HG03469 (cell line): Measurements from ENCODE around the gene SLC35B2.

Source experiments
- ATAC-seq: cut with Tn5 transposase; IDR thresholded peaks from one replicate; pipeline ENCODE4 v1.9.1; 2021; ENCODE audit warnings: mild to moderate bottlenecking, moderate library complexity, moderate number of reproducible peaks; ENCODE audit not compliant: unreplicated experiment

Gene SLC35B2

DNA sequence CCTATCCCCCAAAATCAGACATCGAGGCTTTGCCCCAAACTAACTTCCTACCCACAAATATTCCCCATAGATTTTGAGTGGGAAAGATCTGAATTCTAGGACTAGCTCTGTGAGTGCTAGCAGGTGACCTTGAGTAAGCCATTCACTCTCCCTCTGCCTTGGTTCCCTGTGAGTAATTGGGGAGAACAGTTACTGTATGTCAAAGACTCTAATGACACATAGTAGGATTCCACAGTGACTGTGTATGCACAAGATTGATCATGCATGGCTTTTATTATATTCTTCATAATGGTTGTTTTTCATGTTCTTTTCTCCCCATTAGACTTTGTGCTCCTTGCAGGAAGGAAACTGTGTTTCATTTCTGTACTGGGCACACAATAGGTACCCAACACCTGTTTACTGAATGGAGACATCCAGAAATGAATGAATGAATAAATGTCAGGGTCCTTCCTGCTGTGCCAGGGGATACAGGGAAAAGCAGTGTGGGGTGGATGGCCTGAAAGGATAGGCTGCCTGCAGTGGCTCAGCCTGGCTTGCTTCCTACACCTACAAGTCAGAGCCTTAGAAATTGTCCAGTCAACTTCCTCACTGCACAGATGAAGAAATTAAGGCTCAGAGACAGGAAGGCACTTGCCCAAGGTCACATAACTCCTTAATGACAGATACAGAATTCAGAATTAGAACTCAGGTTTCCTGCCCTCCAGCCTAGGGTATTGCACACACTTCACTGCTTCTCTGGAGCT lies 12.0 kb upstream of the SLC35B2 start:
- ATAC-seq: no peak

DNA sequence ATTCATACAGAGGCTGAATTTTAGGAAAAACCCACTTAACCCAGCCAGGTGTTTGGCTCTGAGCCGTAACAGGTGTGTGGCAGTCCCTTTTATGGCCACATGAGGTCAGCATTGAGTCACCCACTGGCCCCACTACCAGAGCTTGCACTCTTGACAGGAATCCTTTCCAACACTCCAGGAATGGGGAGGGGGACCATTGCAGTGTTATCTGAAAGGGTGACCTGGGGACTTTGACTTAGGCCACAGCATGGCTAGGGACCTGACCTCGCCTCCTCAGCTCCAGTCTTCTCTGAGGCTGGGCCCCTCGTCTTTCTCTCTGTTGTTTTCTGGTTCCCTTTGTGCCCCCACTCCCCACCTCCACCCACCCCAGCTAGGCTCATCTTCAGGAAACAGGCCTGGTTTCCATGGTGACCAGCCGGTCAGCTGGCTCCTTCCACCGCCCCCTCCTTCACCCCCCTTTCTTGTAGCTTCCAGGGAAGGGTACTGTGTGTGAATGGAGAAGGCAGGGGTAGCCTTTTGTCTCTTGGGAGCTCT lies 10.8 kb upstream of the SLC35B2 start:
- no peak for ATAC-seq

DNA sequence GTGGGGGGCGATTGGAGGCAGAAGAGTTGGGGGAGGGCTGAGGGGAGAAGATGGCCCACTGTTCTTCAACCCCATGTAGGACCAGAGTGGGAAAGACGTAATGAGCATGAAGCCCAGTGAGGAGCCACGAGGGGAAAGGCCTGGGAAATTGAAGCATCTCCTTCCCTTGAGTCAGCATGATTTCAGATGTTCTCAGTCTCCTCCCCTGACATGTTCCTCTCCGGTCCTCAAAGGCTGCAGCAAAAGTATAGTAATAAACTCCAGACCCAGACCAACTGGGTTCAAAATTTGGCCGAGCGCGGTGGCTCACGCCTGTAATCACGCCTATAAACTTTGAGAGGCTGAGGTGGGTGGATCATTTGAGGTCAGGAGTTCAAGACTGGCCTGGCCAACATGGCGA lies 9.9 kb upstream of the SLC35B2 start:
- no peak for ATAC-seq

DNA sequence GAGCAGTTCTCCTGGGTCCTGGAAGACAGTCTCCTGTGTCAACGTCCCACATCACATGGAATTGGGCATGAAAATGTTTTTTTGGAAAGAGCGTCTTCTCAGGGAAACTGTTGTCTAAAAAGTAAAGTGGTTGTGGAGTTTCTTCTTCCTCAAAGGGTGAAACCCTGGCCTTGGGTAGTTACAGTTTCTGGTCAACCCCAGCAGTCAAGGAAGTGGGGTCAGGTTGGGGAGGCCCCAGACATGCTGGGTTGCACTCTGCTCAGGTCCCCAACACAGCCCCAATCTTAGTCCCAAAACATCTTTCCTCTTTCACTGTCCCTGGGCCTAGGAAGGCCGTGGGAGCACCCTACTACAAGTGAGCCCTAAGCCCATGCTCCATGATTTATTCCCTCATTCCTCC lies 9.0 kb upstream of the SLC35B2 start:
- ATAC-seq: no peak

DNA sequence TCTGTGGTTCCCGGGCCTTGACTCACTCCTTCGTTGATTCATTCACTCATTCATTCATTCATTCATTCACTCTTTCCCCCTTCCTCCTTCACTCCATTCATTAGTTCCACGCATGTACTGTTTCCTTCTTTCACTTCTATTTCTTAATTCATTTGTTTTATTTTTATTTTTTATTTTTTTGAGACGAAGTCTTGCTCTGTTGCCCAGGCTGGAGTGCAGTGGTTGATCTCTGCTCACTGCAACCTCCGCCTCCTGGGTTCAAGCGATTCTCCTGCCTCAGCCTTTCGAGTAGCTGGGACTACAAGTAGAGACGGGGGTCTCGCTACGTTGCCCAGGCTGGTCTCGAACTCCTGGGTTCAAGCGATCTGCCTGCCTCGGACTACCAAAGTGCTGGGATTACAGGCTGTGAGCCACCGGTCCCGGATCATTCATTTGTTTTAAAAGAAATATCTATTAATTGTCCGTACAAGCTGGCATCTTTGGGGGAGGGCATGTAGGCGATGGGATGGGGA lies 8.4 kb upstream of the SLC35B2 start:
- no peak for ATAC-seq

DNA sequence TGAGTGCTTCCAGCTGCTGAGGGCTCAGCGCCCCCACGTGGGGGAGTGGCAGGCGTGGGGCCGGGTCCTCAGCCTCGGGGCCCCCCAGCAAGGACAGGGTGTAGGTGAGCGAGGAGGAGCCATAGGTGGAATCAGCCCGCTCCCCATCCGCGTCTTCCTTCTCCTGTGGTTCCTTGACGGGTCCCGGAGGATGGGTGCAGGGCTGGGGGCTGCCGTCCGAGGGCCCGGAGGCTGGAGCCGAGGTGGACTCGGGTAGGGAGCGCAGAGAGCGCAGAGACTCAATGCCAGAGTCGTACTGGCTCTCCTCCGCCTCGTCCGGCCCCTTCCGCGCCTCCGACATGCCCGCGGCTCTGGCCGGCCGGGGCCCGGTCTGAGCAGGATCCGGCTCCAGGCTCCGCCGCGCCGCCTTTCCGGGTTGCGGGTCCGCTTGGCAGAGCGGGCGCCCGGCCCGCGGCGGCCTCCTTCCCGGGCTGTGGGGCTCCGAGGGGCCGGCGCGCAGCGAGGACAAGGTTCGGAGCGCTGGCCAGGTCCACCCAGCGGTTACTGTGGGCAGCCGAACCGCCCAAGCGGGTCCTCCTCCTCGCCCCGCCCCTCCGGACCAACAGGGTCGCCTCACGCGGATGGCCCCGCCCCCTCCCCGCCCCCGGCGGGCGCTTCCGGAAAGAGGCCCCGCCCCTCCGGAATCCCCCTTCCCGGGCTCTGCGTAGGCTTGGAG lies 7.8 kb upstream of the SLC35B2 start, which contains the start of gene NFKBIE:
NFKBIE (minus strand) TSS at position 545 of the 715 bp plus-strand sequence; CDS start at position 340, 205 bp downstream.
- ATAC-seq: no peak

DNA sequence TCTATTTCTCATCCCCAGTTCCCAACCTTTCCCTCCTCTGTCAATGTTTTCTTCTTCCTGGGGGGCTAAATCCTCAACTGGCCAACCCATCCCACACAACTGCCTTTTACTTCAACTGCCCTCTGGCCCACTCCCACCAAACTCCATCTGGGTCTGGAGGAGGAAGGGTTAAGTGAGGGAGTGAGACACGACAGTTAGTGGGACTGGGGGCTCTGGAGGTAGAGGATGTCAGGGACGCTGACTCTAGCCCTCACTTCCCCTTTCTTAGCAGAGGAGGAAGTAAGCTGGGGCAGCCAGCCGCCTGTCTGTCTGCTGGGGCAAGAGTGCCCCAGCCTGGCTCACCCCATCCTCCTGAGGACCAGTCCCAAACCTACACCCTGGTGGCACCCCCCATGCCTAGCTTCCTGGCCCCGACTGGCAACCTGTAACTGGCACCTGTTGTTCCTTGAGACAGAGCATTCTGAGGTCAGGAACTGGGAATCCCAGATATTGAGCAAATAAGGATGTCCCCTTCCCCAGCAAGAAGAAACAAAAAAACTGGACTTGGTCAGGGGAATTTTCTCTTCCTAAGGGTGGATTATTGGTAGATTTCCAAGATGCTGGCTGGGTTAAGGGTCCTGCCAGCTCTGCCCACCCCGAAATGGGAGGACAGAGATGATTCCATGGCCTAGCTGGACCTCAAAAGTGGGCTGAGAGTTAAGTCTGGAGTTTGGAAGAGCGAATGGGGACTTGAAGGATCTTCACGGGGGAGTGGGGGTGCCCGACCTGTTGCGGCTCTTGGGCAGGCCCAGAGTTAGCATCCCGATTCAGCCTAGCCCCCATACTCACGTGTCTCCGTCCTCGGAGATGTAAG lies 7.1 kb upstream of the SLC35B2 start:
- no peak for ATAC-seq

DNA sequence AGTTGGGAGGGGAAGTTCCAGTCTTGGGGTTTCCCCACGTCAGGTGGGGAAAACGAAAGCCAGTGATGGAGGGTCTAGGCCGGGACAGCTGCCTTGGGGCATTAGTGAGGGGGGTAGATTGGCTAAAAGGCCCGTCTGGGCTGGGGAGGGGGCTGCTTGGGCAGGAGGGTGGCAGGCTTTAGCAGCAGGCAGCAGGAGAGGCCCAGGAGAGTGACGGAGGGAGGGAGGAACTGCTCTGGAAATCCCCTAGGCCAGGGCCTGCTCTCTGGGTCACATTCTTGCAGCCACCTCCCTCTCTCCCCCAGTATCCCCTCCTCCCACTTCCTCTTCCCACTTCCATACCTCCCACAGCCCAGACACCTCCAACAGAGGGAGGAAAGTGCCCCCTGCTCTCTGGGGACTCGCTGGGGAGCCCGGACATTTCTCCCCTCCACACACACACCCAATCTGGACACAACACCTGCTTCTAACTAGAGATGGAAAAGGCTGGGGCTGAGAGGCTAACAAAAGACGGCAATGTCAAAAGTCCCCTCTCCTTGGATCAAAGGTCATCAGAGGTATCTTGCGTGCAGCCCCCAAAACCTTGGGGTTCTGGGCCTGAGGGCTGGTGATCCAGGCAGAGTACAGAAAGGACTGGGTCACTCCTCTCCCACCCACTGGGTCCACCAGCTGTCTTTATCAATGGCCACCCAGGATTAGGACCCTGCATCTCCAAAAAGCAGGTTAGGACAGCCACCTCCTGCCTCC lies 6.2 kb upstream of the SLC35B2 start:
- no peak for ATAC-seq

DNA sequence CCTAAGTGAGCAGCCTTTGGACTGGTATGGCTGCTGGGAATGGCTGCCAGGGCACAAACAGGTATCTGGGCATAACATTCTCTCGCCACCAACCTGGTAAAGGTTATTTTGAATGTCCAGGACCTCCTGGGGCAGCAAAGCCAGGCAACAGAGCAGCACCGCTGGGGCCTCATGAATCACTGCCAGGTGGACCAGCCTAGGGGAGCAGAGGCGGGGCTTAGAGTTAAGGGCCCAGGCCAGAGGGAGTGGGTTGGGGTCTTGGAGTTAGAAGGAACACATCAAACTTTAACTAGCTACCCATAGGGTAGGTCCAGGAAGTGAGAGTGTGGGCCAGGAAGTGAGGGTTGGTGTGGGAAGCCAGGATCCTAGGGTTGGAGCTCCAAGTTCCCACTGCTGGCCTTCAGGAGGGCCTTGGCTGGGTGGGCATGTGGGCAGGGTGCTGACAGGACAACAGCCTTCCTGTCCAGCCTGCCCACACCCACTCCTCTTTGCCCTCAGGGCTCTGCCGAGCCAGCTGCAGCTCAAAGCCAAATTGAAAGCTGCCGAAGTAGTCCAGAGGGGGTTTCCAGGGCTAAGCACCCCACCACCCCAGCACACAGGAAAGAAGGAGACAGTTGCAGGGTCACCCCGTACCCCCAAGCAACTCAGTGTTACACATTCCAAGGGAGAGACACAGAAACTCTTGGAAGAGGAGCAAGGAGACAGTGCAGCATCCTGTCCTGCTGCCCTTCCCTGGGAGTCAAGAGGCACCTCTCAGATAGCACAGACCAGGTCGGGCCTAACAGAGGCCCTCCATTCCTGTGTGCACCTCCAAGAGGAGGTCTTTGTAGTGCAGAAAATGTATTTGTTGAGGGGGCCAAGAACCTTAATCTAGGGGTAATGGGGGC lies 5.4 kb upstream of the SLC35B2 start:
- ATAC-seq: no peak

DNA sequence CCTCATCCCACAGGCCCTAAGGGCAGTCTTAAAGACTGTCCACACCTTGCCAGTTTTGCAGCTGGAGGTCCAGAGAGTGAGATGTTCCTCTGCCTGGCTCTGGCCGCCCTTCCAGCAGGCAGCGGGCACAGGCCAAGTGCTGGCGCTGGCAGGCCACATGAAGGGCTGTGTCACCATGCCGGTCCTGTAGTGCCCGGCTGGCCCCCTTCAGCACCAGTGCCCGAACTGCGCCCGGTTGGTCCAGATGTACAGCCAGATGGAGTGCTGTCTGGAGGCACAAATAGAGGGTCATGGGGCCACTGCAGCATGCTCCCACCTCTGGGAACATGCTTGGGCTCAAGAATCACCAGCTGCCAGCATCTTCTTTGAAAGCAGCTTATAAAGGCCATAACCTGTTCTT lies 4.3 kb upstream of the SLC35B2 start:
- no peak for ATAC-seq

DNA sequence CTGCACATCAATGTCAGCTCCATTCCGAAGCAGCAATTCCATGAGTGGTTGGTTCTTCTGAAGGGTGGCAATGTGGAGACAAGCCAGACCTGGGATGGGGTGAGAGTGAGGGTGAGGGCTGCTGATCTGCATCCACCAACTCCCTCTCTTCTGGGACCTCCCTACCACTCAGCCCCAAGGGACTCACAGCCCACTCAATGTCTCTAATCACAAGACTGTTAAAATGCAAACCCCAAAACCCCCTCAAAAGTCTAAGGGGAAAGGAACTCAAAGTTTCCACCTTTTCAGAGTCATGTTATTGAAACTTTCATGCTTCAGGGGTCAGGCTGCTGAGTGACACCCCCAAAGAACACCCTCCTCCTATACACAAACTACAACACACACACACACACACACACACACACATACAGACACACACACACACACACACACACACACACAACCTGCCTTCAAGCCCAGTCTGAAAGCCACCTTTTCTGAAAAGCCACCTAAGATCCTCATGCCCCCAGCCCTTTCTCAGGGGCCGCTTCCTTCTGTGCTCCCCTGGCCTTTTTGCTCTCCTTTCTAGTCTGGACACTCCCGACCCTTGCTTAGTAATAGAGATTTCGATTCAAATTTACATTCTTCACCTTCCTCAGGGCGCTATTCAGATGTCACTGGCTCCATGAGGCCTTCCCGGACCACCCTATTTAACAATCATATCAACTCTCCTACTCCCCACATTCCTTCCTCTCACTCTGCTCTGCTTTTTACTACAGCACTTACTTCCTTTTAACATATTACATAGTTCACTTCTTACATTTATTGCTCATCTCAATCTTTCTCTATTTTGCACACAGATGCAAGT lies 3.3 kb upstream of the SLC35B2 start:
- no peak for ATAC-seq

DNA sequence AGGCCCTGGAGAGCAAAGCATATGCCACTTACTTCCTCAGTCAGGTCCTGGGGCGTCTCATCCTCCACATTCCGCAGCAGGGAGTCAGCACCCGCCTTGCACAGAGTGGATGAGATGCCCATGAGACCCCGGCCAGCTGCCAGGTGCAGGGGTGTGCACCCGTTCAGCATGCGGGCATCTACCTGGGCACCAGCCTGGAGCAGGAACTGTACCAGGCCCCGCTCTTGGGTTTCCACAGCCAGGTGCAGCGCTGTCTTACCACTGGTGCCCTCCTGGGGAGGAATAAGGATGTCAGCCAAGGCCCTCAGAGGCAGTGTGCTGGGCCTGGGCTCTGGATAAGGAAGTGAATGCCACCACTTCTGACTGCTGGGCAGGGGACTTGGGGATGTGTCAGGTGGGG lies 2.7 kb upstream of the SLC35B2 start:
- no peak for ATAC-seq

DNA sequence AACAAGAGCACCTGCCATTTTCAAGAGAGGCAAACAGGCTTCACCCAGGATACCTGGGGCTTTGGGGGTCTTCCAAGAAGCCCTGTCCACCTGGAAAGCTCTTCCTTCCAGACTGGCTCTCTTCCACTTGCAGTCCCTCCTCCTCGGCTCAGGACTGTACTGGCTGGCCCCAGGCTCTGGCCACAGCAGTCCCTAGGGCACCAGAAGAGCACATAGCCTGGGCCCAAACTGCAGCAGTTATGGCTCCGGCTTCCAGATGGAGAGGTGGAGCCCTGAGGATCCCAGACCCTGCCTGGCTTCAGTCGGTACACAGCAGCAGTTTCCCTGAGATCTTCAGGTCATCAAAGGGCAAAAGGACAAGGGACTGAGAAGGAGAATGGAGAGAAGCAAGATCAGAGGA lies 1.6 kb upstream of the SLC35B2 start:
- ATAC-seq: no peak

DNA sequence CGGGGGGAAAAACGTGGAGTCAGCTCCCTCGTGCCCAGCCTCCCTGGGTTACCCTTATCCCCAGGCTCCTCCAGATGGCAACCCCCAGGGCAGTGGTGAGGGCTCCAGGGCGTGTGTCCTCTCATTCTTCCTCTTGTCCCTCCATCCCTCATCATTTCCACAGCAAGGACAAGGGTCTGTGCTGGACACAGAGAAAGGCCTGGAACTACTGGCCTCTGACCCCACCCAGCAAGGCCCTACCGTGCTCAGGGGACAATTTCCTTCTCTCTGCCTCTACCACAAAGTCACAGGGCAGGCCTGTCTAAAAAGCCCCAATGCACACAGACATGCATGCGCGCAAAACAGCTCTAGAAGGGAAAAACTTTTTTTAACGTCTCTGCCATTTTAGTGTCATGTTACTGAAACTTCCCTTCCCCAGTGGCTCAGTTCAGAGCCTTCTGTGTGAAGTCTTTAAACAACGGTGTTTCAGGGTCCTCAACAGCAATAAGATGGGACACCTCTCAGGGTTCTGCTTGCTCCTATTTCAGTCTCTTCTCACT lies 1.1 kb upstream of the SLC35B2 start:
- no peak for ATAC-seq

DNA sequence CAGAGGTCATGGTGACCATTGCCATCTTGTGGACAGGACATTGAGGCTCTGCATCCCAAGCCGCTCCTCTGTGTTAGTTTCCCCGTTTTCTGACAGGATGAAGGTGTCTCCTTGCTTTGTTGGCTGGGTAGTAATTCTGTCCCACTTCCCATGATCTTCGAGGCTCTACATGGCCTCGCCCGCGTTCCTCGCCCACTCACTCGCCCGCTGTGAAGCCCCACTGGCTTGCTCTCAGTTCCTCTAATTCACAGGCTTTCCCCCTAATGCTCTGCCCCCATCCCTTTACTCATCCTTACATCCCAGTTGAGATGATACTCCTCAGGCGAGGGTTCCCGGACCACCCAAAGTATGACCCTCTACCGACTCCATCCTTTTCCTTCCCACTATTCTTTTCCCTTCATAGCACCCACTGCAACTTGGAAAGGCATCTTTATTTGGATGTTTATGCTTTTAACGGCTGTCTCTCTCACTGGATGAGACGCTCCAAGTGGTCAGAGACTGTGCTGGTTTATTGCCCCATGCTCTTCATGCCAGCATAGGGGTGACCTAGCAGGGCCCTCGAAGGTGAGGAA lies 511 bp upstream of the SLC35B2 start:
- ATAC-seq: no peak

DNA sequence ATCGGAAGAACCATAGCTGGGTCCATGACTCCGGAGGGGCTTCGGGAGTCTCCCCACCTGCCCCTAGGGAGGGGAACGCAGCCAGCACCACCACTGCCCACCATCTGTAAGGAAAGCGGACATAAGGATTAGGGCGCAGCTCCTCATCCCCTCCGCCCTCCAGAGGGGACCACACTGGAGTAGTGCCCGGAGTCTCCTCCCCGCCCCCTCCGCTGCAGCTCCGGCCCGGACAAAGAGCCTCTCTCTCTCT lies 628 bp downstream of the SLC35B2 start:
- ATAC-seq: no peak

DNA sequence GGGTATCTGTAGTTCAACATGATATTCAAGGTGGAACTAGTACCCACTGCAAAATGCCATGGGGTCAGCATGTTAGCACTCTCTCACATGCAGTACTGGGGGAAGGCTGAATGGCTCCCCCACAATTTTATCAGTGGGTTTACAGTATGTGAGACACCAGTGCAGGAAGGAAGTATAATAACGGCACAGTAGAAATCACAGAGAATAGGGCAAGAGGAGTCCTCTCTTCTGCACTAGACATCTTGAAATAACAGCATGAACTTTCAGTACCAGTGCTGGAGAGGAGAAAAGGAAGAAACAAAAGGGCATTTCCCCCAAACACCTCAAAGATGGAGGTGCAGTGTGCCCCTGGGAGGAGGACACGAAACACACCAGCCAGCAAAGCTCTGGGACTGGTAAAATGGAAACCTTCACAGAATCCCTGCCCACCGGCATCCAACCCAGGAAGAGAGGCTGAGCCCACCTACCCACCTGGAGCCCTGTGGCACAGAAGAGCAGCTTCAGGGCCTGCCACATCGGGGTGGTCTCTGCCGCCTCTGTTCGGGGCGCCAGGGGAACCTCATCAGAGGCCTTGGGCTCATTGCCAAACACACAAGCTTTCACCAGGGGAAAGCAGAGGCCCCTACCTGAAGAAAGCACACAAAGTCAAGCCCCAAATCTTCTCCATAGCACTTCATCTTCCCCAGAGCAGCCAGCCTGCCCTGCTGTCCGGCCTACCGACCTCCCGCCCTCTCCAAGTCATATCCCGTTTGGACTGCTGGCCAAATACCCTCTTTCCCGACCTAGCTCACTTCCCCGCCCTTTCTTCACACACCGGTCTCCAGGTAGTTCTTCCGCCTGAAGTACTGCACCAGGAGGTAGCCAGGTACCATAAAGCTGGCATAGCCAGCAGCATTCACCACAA lies 1.2 kb downstream of the SLC35B2 start:
- ATAC-seq: no peak
